ENCODE data around the gene PLOD1. TPM values are rescaled to one million over a fixed set of nuclear protein-coding genes. Genes with fewer than 3 reads are reported as not detected.
"Not testable (repeated sequence)": the region's sequence is repeated elsewhere in the genome, so short reads cannot be mapped to it uniquely, and the experiment has no call there.

PLOD1 gene
- total RNA-seq, 2 donors from 2014 or later = 73.6 to 80.2 TPM

GRCh38 chr1:11898086-11898785, 36.3 kb upstream of the PLOD1 start:
- 22% methylated on average over 32 of the region's 38 CpGs for WGBS
- intact Hi-C loops (cut with DNase I) = no loop called here

DNA sequence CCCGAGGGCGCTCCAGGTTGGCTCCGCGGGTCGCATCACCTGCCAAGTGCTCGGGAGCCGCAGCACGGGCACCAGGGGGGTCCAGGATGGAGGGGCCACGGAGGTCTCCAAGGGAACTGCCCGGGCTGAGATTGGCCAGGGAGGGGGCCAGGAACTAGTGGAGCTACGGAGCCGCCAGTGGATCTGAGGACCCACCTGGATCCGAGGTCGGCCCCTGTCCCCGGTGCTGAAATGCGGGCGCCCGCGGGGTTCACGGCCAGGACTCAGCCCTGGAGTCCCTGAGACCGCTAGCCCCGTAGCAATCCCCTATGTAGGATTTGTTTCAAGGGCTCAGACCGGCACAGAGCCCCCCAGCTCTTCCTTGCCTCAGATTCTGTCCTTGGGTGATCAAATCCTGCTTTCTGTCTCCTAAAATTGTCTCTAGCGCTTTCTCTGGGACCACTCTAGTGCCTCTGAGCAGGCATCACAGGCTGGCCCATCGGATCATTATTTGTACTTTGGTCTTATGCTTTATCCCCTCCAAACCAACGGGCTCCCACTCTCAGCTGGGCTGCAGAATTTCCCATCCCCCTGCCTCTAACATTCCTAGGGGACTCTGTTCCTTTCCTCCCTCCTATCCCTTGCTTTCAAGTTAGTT, 35.6 kb upstream of the PLOD1 start:
- no peaks in the 10 kb centered on the region for H3K36me3 ChIP-seq
- WGBS = 18% methylated on average over 21 of the region's 26 CpGs
- TF ChIP-seq, protein P1, sequence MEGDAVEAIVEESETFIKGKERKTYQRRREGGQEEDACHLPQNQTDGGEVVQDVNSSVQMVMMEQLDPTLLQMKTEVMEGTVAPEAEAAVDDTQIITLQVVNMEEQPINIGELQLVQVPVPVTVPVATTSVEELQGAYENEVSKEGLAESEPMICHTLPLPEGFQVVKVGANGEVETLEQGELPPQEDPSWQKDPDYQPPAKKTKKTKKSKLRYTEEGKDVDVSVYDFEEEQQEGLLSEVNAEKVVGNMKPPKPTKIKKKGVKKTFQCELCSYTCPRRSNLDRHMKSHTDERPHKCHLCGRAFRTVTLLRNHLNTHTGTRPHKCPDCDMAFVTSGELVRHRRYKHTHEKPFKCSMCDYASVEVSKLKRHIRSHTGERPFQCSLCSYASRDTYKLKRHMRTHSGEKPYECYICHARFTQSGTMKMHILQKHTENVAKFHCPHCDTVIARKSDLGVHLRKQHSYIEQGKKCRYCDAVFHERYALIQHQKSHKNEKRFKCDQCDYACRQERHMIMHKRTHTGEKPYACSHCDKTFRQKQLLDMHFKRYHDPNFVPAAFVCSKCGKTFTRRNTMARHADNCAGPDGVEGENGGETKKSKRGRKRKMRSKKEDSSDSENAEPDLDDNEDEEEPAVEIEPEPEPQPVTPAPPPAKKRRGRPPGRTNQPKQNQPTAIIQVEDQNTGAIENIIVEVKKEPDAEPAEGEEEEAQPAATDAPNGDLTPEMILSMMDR (IDR thresholded peaks at IDR 0.05) = no peak
- TF ChIP-seq POLR2A (IDR thresholded peaks at IDR 0.05) (no peak), POLR2AphosphoS5 (IDR thresholded peaks at IDR 0.05) (no peak)
- no peak overlapping the region for H3K27ac ChIP-seq
- DNase-seq (ENCODE audit: low spot score) = no peak
- intact Hi-C loops (cut with DNase I) = no loop called here
- peaks cover 3% of the 10 kb centered on the region for H3K27me3 ChIP-seq (replicated peaks; ENCODE audit: insufficient read depth)
- H3K4me1 ChIP-seq (replicated peaks) = no peaks in the 10 kb centered on the region
- H3K4me3 ChIP-seq = no peak overlapping the region
- H3K9me3 ChIP-seq = no peaks in the 10 kb centered on the region

More at GRCh38 chr1:11898086-11898785, 36.3 kb upstream of the PLOD1 start:
- Histone ChIP-seq H3K4me1 (replicated peaks) (no peaks in the 10 kb centered on the region), H3K27ac (no peak overlapping the region), H3K27me3 (replicated peaks; ENCODE audit: insufficient read depth) (peaks cover 3% of the 10 kb centered on the region), H3K9me3 (no peaks in the 10 kb centered on the region), H3K36me3 (no peaks in the 10 kb centered on the region), H3K4me3 (no peak overlapping the region)
- TF ChIP-seq, protein P1 (IDR thresholded peaks at IDR 0.05) = no peak
- TF ChIP-seq POLR2AphosphoS5 (IDR thresholded peaks at IDR 0.05) = no peak
- TF ChIP-seq POLR2A (IDR thresholded peaks at IDR 0.05) = no peak
- DNase-seq (ENCODE audit: low spot score) = no peak

- intact Hi-C loops (cut with DNase I) = loop anchor here (10.0 kb wide), 1 partner anchor 113 kb away; the partner anchor contains the start of gene MIIP
- 63% methylated on average over 9 of the region's 9 CpGs for WGBS
Measured at GRCh38 chr1:11901446-11901845, 33.1 kb upstream of the PLOD1 start.

DNA sequence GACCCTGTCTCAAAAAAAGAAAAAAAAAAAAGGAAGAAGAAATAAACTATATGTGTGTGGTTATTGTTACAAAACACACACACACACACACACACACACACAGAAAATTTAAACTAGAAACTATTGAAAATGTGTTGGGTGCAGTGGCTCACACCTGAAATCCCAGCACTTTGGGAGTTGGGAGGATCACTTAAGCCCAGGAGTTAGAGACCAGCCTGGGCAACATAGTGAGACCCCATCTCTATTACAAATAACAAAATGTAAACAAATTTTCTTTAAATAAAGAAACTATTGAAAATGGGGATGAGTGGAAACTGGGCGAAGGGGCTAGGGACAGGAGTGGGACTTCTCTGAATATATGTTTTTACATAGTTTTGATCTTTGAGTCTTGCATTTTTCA, 31.3 kb upstream of the PLOD1 start:
- Histone ChIP-seq H3K36me3 (no peaks in the 10 kb centered on the region), H3K4me3 (no peak overlapping the region), H3K27me3 (replicated peaks; ENCODE audit: insufficient read depth) (peaks cover 3% of the 10 kb centered on the region), H3K27ac (no peak overlapping the region), H3K4me1 (replicated peaks) (no peaks in the 10 kb centered on the region), H3K9me3 (no peaks in the 10 kb centered on the region)
- TF ChIP-seq, protein P1 (IDR thresholded peaks at IDR 0.05) = no peak
- TF ChIP-seq POLR2AphosphoS5 (IDR thresholded peaks at IDR 0.05) (no peak), POLR2A (IDR thresholded peaks at IDR 0.05) (no peak)
- intact Hi-C loops (cut with DNase I) = loop anchor here (10.0 kb wide), 1 partner anchor 112 kb away; the partner anchor contains the start of gene MIIP
- WGBS = 100% methylated on average over 1 of the region's 1 CpG
- no peak for DNase-seq (ENCODE audit: low spot score)

More at GRCh38 chr1:11901446-11901845, 33.1 kb upstream of the PLOD1 start:
- H3K27me3 ChIP-seq (replicated peaks; ENCODE audit: insufficient read depth); DNase-seq (ENCODE audit: low spot score); H3K36me3 ChIP-seq; H3K9me3 ChIP-seq; H3K4me3 ChIP-seq; H3K27ac ChIP-seq; H3K4me1 ChIP-seq (replicated peaks): not testable (repeated sequence)

- H3K27ac ChIP-seq; H3K4me3 ChIP-seq; DNase-seq (ENCODE audit: low spot score); H3K36me3 ChIP-seq; H3K27me3 ChIP-seq (replicated peaks; ENCODE audit: insufficient read depth); H3K9me3 ChIP-seq; H3K4me1 ChIP-seq (replicated peaks): not testable (repeated sequence)
- WGBS = 89% methylated on average over 5 of the region's 5 CpGs
- intact Hi-C loops (cut with DNase I) = loop anchor here (10.0 kb wide), 1 partner anchor 111 kb away; the partner anchor contains the start of gene MIIP
Measured at GRCh38 chr1:11904156-11904555, 30.4 kb upstream of the PLOD1 start.
